NCI-H2171 (cell line): Measurements from ENCODE around the gene ANGPTL3.
"Not testable (repeated sequence)": the region's sequence is repeated elsewhere in the genome, so short reads cannot be mapped to it uniquely, and the experiment has no call there.

Experiments
- DNase-seq: peaks from one replicate; lab custom pipeline; 2025; lab: John Stamatoyannopoulos, UW

The ANGPTL3 gene, protein sequence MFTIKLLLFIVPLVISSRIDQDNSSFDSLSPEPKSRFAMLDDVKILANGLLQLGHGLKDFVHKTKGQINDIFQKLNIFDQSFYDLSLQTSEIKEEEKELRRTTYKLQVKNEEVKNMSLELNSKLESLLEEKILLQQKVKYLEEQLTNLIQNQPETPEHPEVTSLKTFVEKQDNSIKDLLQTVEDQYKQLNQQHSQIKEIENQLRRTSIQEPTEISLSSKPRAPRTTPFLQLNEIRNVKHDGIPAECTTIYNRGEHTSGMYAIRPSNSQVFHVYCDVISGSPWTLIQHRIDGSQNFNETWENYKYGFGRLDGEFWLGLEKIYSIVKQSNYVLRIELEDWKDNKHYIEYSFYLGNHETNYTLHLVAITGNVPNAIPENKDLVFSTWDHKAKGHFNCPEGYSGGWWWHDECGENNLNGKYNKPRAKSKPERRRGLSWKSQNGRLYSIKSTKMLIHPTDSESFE

GRCh38 chr1:62597281-62597680 lies at the start of gene ANGPTL3:
Gene ANGPTL3, plus strand, starts transcription at chr1:62597520. Its CDS starts 47 bp downstream, at chr1:62597567.
- no peak for DNase-seq

- no peak for DNase-seq
These were observed 36.0 kb upstream of the ANGPTL3 start for GRCh38 chr1:62561306-62561705.

GRCh38 chr1:62567182-62567581 lies 30.1 kb upstream of the ANGPTL3 start:
- not testable (repeated sequence) for DNase-seq

GRCh38 chr1:62567926-62568325 lies 29.4 kb upstream of the ANGPTL3 start:
- DNase-seq = not testable (repeated sequence)

- DNase-seq = not testable (repeated sequence)
These were observed 25.8 kb upstream of the ANGPTL3 start for GRCh38 chr1:62571517-62571916.

GRCh38 chr1:62572476-62572875 lies 24.8 kb upstream of the ANGPTL3 start:
- DNase-seq = no peak

GRCh38 chr1:62573675-62574074 lies 23.6 kb upstream of the ANGPTL3 start:
- no peak for DNase-seq

- no peak for DNase-seq
These were observed 11.7 kb upstream of the ANGPTL3 start for GRCh38 chr1:62585469-62586155.

DNA sequence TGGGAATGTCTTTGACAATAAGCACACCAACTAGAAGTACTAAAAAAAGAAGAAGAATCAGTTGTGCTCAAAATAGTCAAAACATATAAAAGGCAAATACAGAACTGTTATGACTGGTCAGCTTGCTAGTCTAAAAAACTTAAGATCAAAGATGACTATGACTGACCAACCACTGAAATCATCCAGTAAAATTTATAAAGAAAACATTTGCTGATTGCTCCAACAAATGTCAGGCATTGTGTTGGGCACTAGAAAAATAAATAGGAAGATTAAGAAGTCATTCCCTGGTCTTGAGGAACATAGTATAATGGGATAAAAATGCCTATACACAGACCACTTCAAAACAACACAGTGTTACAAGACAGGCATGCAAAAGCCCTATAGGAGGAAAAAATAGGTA lies 9.3 kb upstream of the ANGPTL3 start:
- DNase-seq = no peak

DNA sequence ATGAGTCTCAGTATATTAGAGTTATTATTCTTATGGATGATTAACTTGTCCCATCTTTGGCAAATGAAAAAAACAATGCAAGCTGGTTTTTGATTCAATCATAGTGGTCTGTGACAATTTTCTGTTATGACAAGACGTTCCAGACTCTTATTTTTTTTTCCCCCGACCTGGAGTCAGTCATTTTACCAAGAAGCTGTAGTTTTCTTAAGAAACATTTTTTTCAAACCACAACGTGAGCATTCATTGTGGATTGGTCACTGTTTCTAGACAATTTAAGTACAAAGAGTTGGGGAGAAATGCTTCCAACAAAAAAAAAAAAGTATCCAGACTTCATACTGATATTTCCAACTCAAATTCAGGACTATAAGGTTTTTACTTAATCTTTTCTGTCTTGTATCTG lies 8.0 kb upstream of the ANGPTL3 start:
- DNase-seq = no peak

- DNase-seq = no peak
These were observed 6.9 kb upstream of the ANGPTL3 start for GRCh38 chr1:62590255-62590969.

- DNase-seq = no peak
These were observed 6.4 kb upstream of the ANGPTL3 start for GRCh38 chr1:62590970-62591368.

- DNase-seq = no peak
These were observed 3.4 kb upstream of the ANGPTL3 start for GRCh38 chr1:62593825-62594394.

DNA sequence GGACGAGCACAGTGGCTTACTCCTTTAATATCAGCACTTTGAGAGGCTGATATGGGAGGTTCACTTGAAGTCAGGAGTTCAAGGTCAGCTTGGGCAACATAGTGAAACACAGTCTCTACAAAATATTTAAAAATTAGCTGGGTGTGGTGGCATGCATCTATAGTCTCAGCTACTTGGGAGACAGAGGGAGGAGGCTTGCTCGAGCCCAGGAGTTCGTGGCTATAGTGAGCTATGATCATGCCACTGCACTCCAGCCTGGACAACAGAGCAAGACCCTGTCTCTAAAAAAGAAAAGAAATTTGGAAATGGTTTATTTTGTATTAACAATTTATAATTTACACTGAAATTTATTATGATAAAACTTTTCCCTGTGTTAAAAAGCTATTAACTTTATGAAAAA lies 1.7 kb upstream of the ANGPTL3 start:
- DNase-seq = no peak

- no peak for DNase-seq
These were observed 1.7 kb downstream of the ANGPTL3 start for GRCh38 chr1:62599044-62599443.

DNA sequence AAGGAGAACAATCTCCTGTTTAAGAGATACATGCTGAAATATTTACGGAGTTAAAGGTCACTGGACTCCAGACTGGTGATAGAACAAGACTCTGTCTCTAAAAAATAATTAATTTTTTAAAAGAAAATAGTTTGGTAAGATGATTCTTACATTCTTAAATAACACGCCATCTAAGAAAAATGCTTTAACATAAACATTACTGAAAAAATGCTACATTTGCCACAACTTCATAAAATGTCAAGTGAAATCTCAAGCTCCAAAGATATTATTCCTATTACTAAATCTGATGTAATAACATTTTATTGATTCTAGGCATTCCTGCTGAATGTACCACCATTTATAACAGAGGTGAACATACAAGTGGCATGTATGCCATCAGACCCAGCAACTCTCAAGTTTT lies 4.1 kb downstream of the ANGPTL3 start:
- no peak for DNase-seq

- no peak for DNase-seq
These were observed 11.6 kb downstream of the ANGPTL3 start for GRCh38 chr1:62608905-62609304.

GRCh38 chr1:62610588-62610987 lies 13.3 kb downstream of the ANGPTL3 start:
- not testable (repeated sequence) for DNase-seq

DNA sequence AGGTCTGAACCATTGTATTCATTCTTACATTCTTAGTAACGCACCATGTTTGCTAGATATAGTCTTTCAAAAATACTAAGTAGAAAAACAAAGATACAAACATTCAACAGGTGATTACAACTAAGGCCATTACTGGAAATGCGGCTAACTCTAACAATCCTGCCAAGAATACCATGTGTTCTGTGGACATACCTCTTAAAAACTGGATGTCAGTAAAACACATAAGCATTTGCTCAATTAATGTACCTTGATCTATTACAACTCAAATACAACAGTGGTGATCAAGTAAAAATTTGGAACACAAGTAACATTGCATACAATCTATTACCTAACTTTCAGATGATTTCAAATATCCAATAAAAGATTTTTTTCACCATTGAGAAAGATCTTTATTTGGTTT lies 15.4 kb downstream of the ANGPTL3 start:
- no peak for DNase-seq

- DNase-seq = no peak
These were observed 16.0 kb downstream of the ANGPTL3 start for GRCh38 chr1:62613325-62613727.

- DNase-seq = no peak
These were observed 16.6 kb downstream of the ANGPTL3 start for GRCh38 chr1:62613890-62614289.

GRCh38 chr1:62621907-62622306 lies 24.6 kb downstream of the ANGPTL3 start:
- DNase-seq = no peak
